ENCODE results near the gene KCNJ5.

KCNJ5 gene

DNA sequence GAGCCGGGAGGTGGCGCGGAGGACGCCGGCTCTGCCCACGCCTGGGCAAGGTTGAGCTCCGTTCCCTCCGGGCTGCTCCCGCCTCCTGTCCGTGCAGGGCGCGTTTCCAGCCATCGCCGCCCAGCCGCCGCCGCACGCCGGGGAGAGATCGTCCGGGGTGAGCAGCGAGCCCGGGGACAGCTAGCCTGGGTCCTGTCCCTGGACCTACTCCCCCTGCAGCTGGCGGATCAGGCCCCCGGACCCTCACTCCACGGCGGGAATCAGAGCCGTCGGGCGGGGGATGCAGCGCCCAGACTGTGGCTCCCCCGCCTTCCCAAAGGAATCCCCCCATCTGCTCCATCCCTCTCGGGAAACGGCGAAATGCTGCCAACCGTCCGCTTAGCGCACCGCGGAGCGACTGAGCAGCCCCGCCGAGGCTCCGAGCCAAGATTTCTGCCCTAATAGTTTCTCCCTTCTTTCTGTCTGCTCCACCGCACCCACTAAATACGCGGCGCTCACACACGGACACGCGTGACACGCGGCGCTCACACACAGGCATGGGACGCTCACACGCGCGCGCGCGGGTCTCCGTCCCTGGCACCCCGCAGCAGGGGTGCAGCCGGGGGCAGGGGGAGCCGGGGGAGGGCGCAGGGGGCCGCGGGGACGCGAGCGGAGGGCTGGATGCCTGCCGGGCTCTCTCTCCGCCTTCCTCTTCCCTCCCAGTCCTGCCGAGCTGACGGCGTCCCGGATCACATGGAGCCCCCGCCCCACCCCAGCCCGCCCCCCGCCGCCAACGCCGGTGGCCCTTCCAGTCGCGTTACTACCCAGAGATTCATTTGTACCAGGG, at the start of gene KCNJ5:
KCNJ5 (plus strand) TSS at position 814 of the 826 bp plus-strand sequence. CDS start 19,918 bp downstream, outside the sequence.
- DNase-seq = peak; percentile 12

DNA sequence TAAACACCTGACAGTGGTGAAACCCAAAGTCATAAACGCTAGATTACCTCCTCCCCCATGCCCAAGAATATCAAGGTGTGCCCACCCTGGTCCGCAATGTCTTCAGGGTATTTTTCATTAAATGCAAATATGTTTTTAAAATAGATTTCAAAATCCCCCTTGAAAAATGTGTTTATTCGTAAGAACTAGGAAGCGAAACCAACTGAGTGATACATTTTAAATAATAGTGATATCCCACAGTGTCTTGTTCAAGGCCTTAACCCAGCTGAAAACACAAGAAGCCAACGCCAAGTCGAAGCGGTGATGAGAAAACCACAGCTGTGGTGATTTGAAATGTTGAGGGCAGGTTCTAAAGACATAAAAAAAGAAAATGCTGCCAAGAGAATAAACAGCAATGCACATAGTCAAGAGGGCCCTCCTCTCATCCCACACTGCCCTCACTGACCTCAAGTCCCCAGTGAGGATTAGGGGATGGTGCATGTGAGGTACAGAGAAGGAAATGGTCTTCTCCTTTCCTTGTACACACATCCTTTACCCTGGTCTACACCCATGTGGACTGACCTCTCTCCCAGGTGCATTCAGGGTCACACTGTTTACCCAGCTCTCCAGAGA, 49.6 kb upstream of the KCNJ5 start:
- no peak for DNase-seq

DNA sequence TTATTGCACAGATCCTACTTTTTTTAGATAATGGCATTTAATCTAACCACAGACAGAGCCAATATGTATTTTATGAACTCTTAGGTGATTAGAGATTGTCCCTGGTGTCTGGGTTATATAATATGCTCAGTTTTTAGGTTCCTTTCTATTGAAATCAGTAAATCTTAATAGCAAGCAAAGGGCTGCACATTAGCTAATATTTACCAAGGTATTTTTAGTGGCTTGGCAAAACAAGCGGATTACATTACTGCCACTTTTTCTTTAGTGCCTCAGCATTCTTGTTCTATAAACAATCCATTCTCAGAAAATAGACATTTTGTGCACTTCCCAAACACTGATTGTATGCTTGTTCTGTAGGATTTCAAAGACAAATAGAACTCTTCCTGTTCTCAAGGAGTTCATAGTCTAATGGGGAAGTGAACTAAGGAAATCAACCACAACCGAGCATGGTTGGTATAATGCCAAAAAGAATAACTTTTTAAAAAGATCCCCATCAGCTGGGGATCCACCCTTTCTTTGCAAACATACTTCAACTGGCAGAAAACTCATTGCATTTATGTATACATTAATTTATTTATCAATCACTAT, 47.9 kb upstream of the KCNJ5 start:
- DNase-seq = no peak

- peak; percentile 44 for DNase-seq
These were observed 45.8 kb upstream of the KCNJ5 start for GRCh38 chr11:128845334-128845780.

GRCh38 chr11:128846985-128847384, 44.2 kb upstream of the KCNJ5 start:
- DNase-seq = no peak

- DNase-seq = peak; percentile 77
These were observed 42.2 kb upstream of the KCNJ5 start for GRCh38 chr11:128848815-128849455.

DNA sequence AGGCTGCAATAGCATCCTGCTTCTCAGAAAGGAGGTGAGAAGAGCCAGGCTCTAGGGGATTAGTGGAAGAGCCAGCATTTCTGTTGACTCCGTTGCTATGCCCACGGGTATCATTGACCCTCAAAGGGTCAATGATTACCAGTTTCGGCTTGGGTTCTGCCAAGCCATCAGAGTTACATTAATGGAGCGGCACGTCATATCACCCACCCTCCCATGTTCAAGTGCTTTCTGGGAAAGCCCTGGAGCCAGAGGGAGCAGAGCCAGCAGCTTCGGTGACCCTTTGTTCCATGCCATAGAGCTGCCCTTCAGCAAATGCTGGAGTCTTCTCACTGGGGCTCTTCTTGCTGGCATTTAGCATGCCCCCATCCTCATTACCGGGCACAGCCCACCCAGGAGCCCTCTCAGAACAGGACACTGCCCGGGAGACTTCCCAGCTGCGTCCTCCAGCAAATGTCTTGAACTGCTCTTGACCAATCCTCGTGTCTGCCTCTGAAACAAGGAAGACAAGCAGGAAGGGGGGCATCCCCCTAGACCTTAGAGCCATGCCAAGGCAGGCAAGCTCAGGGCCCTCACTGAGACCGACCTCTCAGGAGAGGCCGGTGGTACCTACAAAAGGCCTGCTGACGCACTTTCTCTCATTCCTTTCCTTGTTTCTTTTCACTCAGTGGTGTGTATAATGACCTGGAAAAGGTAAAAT, 38.7 kb upstream of the KCNJ5 start:
- no peak for DNase-seq

GRCh38 chr11:128853559-128853958, 37.6 kb upstream of the KCNJ5 start:
- no peak for DNase-seq

GRCh38 chr11:128854841-128855240, 36.3 kb upstream of the KCNJ5 start:
- DNase-seq = no peak

DNA sequence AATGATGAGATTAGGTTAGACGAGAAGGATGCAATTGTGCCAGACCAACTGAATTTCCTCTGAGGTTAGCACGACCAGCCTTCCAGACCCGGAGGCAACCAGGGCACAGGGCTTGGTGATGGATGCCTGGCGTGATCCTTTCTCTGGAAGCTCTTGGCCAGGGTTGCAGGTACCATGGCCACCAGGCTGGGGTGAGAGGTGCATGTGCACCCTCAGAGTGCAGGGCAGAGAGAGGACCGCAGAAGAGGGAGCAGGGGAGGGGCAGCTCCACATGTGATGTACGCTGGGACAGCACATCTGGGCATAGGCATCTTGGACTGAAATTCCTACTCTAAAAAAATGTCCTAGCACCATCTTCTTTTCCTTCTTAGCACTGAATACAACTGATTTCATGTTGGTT, 34.9 kb upstream of the KCNJ5 start:
- DNase-seq = no peak

GRCh38 chr11:128857341-128857740, 33.8 kb upstream of the KCNJ5 start:
- DNase-seq = no peak

DNA sequence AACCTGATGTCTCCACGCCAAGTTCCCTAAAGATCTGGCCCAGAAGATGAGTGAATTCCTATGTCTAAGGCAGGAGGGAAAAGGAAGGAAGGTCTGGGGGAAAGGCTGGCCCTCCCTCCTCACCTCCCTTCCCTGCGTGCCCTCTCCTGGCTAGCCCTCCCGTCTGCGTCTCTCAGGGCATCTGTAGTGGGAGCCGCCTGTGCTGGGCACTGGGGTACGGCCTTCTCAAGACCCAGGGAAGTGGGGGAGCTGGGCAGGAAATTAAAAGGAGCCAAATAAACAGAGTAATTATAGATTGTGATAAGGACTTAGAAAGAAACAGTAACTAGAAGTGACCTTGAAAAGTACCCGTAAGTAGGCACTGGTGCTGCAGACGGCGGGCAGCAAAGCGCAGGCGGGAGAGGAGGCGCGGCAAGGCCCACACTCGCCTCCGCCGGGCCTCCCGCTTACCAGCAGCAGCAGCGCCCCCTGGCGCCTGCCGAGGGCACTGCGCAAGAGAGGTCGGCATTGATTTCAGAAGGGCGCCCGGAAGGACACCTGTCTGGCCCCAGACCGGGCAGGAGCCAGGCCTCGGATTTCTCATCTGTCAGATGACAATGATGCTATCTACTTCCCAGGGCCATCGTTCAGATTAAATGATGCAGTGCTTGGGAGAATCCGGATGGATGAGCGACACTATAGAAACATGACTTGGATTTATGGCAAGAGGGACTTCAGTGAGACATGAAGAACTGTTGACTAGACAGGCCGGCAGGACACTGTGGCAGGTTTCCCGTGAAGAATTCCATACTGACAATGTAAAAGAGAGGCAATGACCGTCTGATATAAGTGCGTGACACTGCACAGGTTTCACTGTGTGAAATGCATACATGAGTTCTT, 31.4 kb upstream of the KCNJ5 start:
- peak; percentile 85 for DNase-seq

DNA sequence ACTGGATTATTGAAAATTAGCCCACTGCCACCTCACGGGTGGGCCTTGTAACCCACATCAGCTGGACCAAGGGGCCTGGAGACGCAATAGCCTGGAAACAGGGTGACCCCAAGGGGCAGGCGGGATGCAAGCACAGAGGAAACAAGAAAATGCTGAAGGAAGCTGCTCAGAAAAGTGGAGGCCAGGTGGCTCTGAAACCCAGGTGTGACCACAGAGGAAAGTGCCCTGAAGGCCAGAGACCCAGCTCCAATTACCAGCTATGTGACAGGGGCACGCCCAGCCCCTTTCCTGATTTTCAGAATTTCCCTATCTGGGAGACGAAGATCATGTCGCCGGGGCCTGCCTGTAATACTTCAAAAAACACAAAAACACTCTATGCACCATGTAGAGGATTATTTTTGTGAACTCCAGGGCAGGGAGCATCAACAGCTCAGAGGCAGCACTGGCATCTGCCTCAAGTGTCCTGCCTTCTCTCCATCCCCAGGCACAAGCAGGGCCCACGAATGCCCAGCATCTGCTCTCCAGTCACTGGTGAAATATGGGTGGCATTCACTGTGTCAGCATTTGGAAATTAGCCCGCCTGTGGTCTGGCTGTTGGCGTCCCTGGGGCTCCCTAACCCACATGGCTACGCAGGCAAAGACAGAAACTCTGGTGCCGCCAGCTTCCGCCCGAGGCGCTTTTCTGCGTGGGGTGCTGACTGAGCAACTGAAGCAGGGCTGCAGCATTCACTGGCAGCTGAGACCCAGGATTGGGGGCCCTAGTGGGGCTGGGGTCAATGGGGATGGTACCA, 30.4 kb upstream of the KCNJ5 start:
- no peak for DNase-seq

DNA sequence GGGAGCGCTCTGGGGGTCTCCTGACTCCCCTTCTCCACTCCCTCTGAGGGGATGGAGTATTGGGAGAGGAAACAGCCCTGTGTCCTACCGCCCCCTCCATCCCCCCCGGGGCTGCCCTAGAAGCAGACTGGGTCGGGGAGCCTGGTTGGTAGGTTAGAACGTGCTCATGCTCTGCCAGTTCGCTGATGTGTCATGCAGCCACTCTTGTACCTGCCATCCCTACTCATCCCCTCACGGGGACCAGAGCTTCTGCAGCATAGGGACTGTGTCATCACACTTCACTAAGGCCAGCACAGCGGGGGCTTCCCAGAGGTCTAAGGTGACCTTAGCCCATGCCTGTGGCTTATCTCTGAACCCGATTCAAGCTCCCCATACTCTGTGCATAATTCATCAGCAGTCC, 28.8 kb upstream of the KCNJ5 start:
- DNase-seq = no peak

DNA sequence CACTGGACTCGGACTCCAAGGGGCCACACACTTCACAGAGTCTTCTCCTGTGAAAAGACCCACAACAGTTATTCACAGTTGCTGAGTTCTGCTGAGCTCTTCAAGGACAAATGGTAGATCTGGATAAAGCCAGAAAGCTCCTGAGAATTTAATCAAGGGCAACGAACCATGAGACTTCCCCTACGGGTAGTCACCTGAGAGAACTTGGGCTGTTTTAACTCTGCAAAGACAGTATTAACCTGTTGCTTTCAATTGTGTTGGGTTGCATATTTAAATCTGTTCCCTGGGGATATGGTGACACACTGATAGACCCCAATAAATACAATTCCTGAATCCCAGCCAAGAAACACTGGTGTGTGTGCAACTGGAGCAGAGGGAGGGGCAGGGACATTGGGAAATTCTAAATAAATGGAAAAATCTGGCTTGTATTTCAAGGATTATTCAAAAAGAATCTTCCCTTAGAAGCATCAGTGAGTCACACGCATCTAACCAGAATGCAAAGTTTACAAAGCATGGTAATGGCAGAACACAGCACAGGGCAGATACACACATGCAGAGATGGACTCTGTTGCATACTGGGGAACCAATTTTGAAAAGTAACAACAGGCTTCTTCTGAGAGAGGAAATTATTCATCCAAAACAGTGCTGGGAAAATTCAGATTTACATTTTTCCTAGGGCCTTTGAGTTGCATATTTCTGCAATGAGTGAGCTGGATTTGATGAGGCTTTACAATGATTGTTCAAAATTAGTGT, 28.1 kb upstream of the KCNJ5 start:
- DNase-seq = no peak

DNA sequence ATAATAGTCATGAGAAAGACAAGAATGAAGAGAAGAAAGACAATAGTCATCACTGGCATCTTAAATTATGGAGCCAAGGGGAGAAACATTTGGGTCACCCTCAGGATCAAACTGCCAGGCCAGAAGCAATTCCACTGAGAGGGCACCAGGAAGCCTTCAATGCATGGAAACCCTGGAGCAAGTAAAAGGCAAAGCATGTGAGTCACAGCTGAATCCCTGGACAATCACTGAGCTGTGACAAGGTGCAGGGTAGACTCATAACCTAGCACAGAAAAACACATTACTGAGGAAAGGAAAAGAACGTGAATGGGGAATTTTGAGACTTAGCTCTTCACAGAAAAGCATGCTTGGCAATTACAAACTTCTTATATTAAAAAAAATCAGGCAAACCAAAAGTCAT, 25.7 kb upstream of the KCNJ5 start:
- DNase-seq = no peak

GRCh38 chr11:128867277-128867676, 23.9 kb upstream of the KCNJ5 start, which contains the start of gene KCNJ1:
TSS of gene KCNJ1 (minus strand) at chr11:128867296. CDS start at chr11:128840243, 27,053 bp downstream.
- DNase-seq = no peak

GRCh38 chr11:128868841-128869671, 22.1 kb upstream of the KCNJ5 start:
- DNase-seq = no peak

DNA sequence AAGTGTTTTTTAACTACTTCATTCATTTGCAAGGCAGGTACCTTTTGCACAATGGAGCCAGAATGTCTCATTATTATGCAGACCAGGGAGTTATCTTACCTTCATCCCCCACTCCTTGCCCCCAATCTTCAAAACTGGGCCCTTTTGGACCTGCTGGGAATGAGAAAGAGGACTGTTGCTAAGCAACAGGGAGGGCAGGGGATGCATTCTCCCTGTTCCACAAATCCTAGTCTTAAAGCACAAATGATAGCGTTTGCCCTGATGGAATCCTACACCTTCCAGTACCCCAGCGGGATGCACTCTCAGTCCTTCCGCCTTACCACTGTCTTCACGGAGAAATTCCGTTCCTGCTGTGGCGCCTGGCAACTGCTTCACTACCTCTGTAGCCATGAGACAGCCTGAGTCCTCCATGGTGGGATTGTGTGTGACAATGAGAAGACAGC, 20.0 kb upstream of the KCNJ5 start:
- DNase-seq = no peak
